Endothelial cell of umbilical vein (primary cell): ENCODE measurements around the gene REPS2. TPM values are rescaled to one million over a fixed set of nuclear protein-coding genes. Genes with fewer than 3 reads are reported as not detected.

Experiments used
- BruUV-seq: library from RNA; stranded (reverse); fragments of 400-500 nt; replicated peaks from 2 replicates; lab custom pipeline; 2021; lab: Mats Ljungman, UMichigan
- CTCF ChIA-PET: fragments of 300-600, 350-600 bp; sonication (Branson Sonifier 250); formaldehyde crosslinking; loops from one replicate; lab custom pipeline; 2021; ENCODE audit warnings: antibody characterized with exemption, inconsistent platforms; lab: Charles Lee
- POLR2A ChIA-PET: fragments of 300-600, 350-600 bp; sonication (Branson Sonifier 250); formaldehyde crosslinking; loops from one replicate; lab custom pipeline; 2021; ENCODE audit warnings: antibody characterized with exemption, inconsistent platforms; lab: Charles Lee
- DNase-seq: peaks from one replicate; pipeline ENCODE4 v3.0.0-alpha.2; 2011; ENCODE audit warnings: low read depth, low spot score
- FAIRE-seq: peaks from 2 replicates; lab custom pipeline; 2011; peaks lifted over from hg19 to GRCh38; lab: Jason Lieb, UNC
- H2AFZ ChIP-seq: 2 replicates; pipeline ENCODE4 v1.6.0; 2012; ENCODE audit warnings: low read depth, low read length, control low read depth, inconsistent platforms
- H3K27ac ChIP-seq: 2 replicates; pipeline ENCODE4 v1.5.1; 2011; ENCODE audit warnings: low read depth, mild to moderate bottlenecking, control low read depth, low read length, moderate library complexity; ENCODE audit not compliant: insufficient read depth
- H3K27me3 ChIP-seq, 2 experiments: 2 replicates each; pipeline versions ENCODE4 v1.6.0 to v1.6.1; 2011; ENCODE audit warnings: low read length in 2 of 2, mixed read lengths in 1 of 2; ENCODE audit not compliant: control insufficient read depth in 2 of 2, insufficient read depth in 2 of 2
- H3K36me3 ChIP-seq, 2 experiments: 2 replicates in 1 of 2; 3 replicates in 1 of 2; pipeline ENCODE4 v1.5.1; 2011; ENCODE audit warnings: low read length in 2 of 2, mild to moderate bottlenecking in 1 of 2, moderate library complexity in 1 of 2; ENCODE audit not compliant: control insufficient read depth in 2 of 2, insufficient read depth in 2 of 2; ENCODE audit errors: extremely low read depth in 1 of 2
- H3K4me1 ChIP-seq: 3 replicates; pipeline ENCODE4 v1.5.1; 2011; ENCODE audit warnings: mild to moderate bottlenecking, low read length; ENCODE audit not compliant: control insufficient read depth, insufficient read depth; ENCODE audit errors: extremely low read depth
- H3K4me2 ChIP-seq: 2 replicates; pipeline ENCODE4 v1.6.1; 2011; ENCODE audit warnings: low read length, control low read depth, mixed read lengths; ENCODE audit not compliant: insufficient read depth
- H3K4me3 ChIP-seq, 3 experiments: fragments of 200-600 bp in 1 of 3; sonication (generic), shearing (Covaris generic) in 1 of 3; replicated peaks in 1 of 3; 2 replicates each; pipeline ENCODE4 v1.5.1; 2011 to 2016; ENCODE audit warnings: control low read depth in 3 of 3, low read length in 3 of 3, mild to moderate bottlenecking in 2 of 3, inconsistent platforms in 1 of 3, low read depth in 1 of 3, moderate library complexity in 1 of 3; ENCODE audit not compliant: insufficient read depth in 1 of 3
- H3K79me2 ChIP-seq: 2 replicates; pipeline ENCODE4 v1.6.0; 2012; ENCODE audit warnings: low read length, inconsistent platforms; ENCODE audit not compliant: control insufficient read depth, insufficient read depth
- H3K9ac ChIP-seq: replicated peaks from 2 replicates; pipeline ENCODE3; 2011; ENCODE audit warnings: low read length, control low read depth; ENCODE audit not compliant: insufficient read depth; ENCODE audit errors: extremely low read depth
- H3K9me1 ChIP-seq: replicated peaks from 3 replicates; pipeline ENCODE4 v1.6.0; 2011; ENCODE audit warnings: mild to moderate bottlenecking, low read length; ENCODE audit not compliant: control insufficient read depth, insufficient read depth; ENCODE audit errors: extremely low read depth
- H3K9me3 ChIP-seq: replicated peaks from 2 replicates; pipeline ENCODE4 v1.5.1; 2012; ENCODE audit warnings: low read length, inconsistent platforms; ENCODE audit not compliant: control insufficient read depth, insufficient read depth
- H4K20me1 ChIP-seq: replicated peaks from 2 replicates; pipeline ENCODE3; 2011; ENCODE audit warnings: mild to moderate bottlenecking, low read length; ENCODE audit not compliant: control insufficient read depth, insufficient read depth; ENCODE audit errors: extremely low read depth
- EZH2 ChIP-seq: IDR thresholded peaks from 2 replicates; pipeline ENCODE4 v1.6.1; 2012; ENCODE audit warnings: borderline replicate concordance, low read depth, mild to moderate bottlenecking, moderate library complexity, low read length, inconsistent platforms; ENCODE audit not compliant: severe bottlenecking
- FOS ChIP-seq: IDR thresholded peaks from 2 replicates; pipeline ENCODE4 v1.6.1; 2011; ENCODE audit warnings: mild to moderate bottlenecking, low read length, moderate library complexity, borderline replicate concordance; ENCODE audit not compliant: insufficient read depth
- GATA2 ChIP-seq: IDR thresholded peaks from 2 replicates; pipeline ENCODE4 v1.7.0; 2011; ENCODE audit warnings: low read depth, mild to moderate bottlenecking, moderate library complexity, mixed read lengths, low read length; ENCODE audit not compliant: insufficient read length, insufficient read depth
- JUN ChIP-seq: IDR thresholded peaks from 2 replicates; pipeline ENCODE4 v1.6.1; 2011; ENCODE audit warnings: borderline replicate concordance, low read depth; ENCODE audit not compliant: insufficient read length, insufficient read depth
- MYC ChIP-seq: IDR thresholded peaks from one replicate; pipeline ENCODE4 v1.6.1; 2011; ENCODE audit warnings: mild to moderate bottlenecking, low read depth, low read length
- POLR2A ChIP-seq: IDR thresholded peaks from 2 replicates; pipeline ENCODE4 v1.6.1; 2012; ENCODE audit warnings: low read depth, mild to moderate bottlenecking, control low read depth, low read length
- POLR2AphosphoS5 ChIP-seq: IDR thresholded peaks from 2 replicates; pipeline ENCODE4 v1.6.1; 2012; ENCODE audit warnings: low read depth, mild to moderate bottlenecking, control low read depth, low read length, moderate library complexity; ENCODE audit not compliant: insufficient read depth
- dilution Hi-C: fragments of 300-500 bp; cut with MboI; formaldehyde crosslinking; loops from one replicate; pipeline ENCODE4 v1.15.0; 2019; ENCODE audit warnings: low sequenced_read_pairs; ENCODE audit not compliant: extremely low pct_ligation_motif_present
- intact Hi-C: fragments of 100-400 bp; cut with micrococcal nuclease; formaldehyde crosslinking; loops from one replicate; pipeline ENCODE4 v1.10.0; 2022
- polyA plus RNA-seq, 4 experiments: library from polyadenylated mRNA; depleted of rRNA in 3 of 4; stranded (reverse) in 3 of 4; unstranded in 1 of 4; fragments of >200 nt; gene quantifications; 2 replicates each; pipeline versions ENCODE4 v1.2.1 to v1.2.3, GENCODE V29; 2011 to 2012; ENCODE audit warnings: missing spikeins in 1 of 4
- total RNA-seq: library from RNA; stranded (reverse); gene quantifications from 2 replicates; pipeline ENCODE4 v1.2.3, GENCODE V29; 2021
- TF ChIP-seq, protein P1 (sequence below), 2 donors: IDR thresholded peaks; 1 replicate in 1 of 2; 2 replicates in 1 of 2; pipeline ENCODE4 v1.5.1; 2011; ENCODE audit warnings: low read length in 2 of 2, mild to moderate bottlenecking in 2 of 2, moderate library complexity in 2 of 2, control low read depth in 1 of 2, inconsistent platforms in 1 of 2, low read depth in 1 of 2; ENCODE audit not compliant: insufficient read depth in 1 of 2; ENCODE audit errors: extremely low read depth in 1 of 2
- TF ChIP-seq, protein P2 (sequence below): IDR thresholded peaks from 2 replicates; pipeline ENCODE4 v1.6.1; 2011; ENCODE audit not compliant: insufficient read depth, insufficient read length

REPS2 gene
- total and polyA plus RNA-seq, 2 donors (not counting 3 experiments of a cell fraction or from before 2014, with no cell fraction given), result 0.91 to 2.6 TPM

DNA sequence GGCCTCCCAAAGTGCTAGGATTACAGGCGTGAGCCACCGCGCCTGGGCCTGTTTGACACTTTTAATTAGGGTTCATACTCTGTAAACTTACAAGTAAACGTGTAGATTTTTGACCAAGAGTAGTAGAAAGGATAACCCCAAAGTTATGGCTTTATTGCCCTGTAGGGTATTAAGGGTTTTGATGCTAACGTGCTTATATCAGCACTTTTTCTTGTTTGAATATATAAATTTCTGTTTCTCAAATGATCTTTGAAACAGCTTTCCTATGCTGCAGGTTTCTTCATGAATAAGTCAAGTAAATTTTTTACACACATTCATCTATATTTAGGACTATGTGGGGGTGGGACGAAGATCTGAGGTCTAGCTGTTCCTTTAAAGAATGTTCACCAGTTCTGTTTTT, 29.3 kb upstream of the REPS2 start:
- no peaks in the 10 kb centered on the region for H3K9me3 ChIP-seq
- H3K36me3 ChIP-seq, result no peaks in the 10 kb centered on the region
- dilution Hi-C loops (no loop called here), intact Hi-C loops (no loop called here)
- no peak overlapping the region for H3K27ac ChIP-seq
- POLR2A ChIA-PET, result no interaction called here
- H3K79me2 ChIP-seq, result no peaks in the 10 kb centered on the region
- FAIRE-seq, result no peak
- no peak for TF ChIP-seq GATA2
- no peak for TF ChIP-seq POLR2A
- no peaks in the 10 kb centered on the region for H3K27me3 ChIP-seq
- H4K20me1 ChIP-seq, result no peaks in the 10 kb centered on the region
- H3K4me1 ChIP-seq, result peaks cover 2% of the 10 kb centered on the region
- no peak for DNase-seq
- H3K9ac ChIP-seq, result no peak overlapping the region
- H3K4me3 ChIP-seq, result no peak overlapping the region
- H2AFZ ChIP-seq, result no peak overlapping the region
- no peak overlapping the region for H3K4me2 ChIP-seq
- BruUV-seq, result no TSS peak
- CTCF ChIA-PET, result interaction anchor here (1.2 to 1.7 kb wide), 2 partner anchors 24 to 129 kb away, joined by 3 to 4 read pairs; no protein-coding TSS in a partner anchor
- H3K9me1 ChIP-seq, result no peaks in the 10 kb centered on the region

DNA sequence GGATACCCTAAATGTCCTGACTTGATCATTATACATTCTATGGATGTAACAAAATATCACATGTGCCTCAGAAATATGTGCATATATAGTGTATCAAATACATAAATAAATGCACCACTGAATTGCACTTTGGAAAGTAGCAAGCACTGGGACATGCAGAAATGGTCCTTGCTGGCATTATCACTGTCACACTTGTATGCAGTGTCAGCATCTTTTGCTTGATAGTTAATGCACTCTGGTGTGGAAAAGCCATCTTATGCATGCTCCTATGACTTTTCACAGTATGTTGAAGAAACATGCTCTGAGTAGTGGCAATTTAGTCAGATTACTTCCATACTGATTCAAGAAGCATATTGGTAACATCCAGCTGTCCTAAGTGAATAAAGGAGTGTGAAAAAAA, 27.5 kb upstream of the REPS2 start:
- Histone ChIP-seq H3K4me3 (no peak overlapping the region), H3K27me3 (peaks cover 0 to 2% of the 10 kb centered on the region in 2 experiments), H3K36me3 (no peaks in the 10 kb centered on the region), H3K9ac (no peak overlapping the region), H3K4me1 (peaks cover 2% of the 10 kb centered on the region), H3K9me1 (no peaks in the 10 kb centered on the region), H3K4me2 (no peak overlapping the region), H3K27ac (no peak overlapping the region), H2AFZ (no peak overlapping the region), H3K79me2 (no peaks in the 10 kb centered on the region), H3K9me3 (no peaks in the 10 kb centered on the region), H4K20me1 (no peaks in the 10 kb centered on the region)
- dilution Hi-C loops, result no loop called here
- ChIA-PET POLR2A (no interaction called here), CTCF (no interaction called here)
- DNase-seq (no peak), FAIRE-seq (no peak)
- TF ChIP-seq MYC (no peak), FOS (no peak), JUN (no peak), POLR2A (no peak), EZH2 (no peak), POLR2AphosphoS5 (no peak), GATA2 (no peak)
- TF ChIP-seq, protein P1, sequence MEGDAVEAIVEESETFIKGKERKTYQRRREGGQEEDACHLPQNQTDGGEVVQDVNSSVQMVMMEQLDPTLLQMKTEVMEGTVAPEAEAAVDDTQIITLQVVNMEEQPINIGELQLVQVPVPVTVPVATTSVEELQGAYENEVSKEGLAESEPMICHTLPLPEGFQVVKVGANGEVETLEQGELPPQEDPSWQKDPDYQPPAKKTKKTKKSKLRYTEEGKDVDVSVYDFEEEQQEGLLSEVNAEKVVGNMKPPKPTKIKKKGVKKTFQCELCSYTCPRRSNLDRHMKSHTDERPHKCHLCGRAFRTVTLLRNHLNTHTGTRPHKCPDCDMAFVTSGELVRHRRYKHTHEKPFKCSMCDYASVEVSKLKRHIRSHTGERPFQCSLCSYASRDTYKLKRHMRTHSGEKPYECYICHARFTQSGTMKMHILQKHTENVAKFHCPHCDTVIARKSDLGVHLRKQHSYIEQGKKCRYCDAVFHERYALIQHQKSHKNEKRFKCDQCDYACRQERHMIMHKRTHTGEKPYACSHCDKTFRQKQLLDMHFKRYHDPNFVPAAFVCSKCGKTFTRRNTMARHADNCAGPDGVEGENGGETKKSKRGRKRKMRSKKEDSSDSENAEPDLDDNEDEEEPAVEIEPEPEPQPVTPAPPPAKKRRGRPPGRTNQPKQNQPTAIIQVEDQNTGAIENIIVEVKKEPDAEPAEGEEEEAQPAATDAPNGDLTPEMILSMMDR (IDR thresholded peaks at IDR 0.05; ENCODE audit: extremely low read depth in 1 of 2, insufficient read depth in 1 of 2, low read depth in 1 of 2, low read length in 2 of 2), result no peak
- TF ChIP-seq, protein P2, sequence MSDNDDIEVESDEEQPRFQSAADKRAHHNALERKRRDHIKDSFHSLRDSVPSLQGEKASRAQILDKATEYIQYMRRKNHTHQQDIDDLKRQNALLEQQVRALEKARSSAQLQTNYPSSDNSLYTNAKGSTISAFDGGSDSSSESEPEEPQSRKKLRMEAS, result no peak
- no TSS peak for BruUV-seq
- intact Hi-C loops, result no loop called here
